Left lung (tissue), 10 donors: ENCODE results near the gene FAM118B. TPM values are rescaled to one million over a fixed set of nuclear protein-coding genes. Genes with fewer than 3 reads are reported as not detected.
A peak's percentile ranks its signal among the peaks of the same experiment; 100 is the strongest.

ENCODE experiments used
- ATAC-seq: fragments of 200-7000 bp; cut with Tn5 transposase; one replicate; pipeline ENCODE4 v1.9.1; 2020; ENCODE audit warnings: moderate library complexity
- DNase-seq, 4 donors: peaks; one replicate each; pipeline ENCODE4 v3.0.0-alpha.2; 2013 to 2020
- H3K27ac ChIP-seq, 2 donors: fragments of 200-600 bp; sonication (generic) in 1 of 2; one replicate each; pipeline versions ENCODE4 v1.5.0 to v1.8.0; 2020 to 2021
- H3K27me3 ChIP-seq, 2 donors: fragments of 200-600 bp; sonication (generic) in 1 of 2; one replicate each; pipeline versions ENCODE4 v1.5.0 to v1.8.0; 2020 to 2021
- H3K36me3 ChIP-seq, 2 donors: fragments of 200-600 bp; sonication (generic) in 1 of 2; one replicate each; pipeline versions ENCODE4 v1.5.0 to v1.8.0; 2020 to 2021
- H3K4me1 ChIP-seq, 2 donors: fragments of 200-600 bp; one replicate each; pipeline ENCODE4 v1.8.0; 2021
- H3K4me3 ChIP-seq, 2 donors: fragments of 200-600 bp; sonication (generic) in 1 of 2; one replicate each; pipeline versions ENCODE4 v1.5.0 to v1.8.0; 2020 to 2021; ENCODE audit warnings: mild to moderate bottlenecking in 1 of 2
- H3K9me3 ChIP-seq, 2 donors: fragments of 200-600 bp; sonication (generic) in 1 of 2; one replicate each; pipeline versions ENCODE4 v1.5.0 to v1.8.0; 2020 to 2021
- CTCF ChIP-seq, 2 donors: fragments of 200-600 bp; sonication (generic) in 1 of 2; IDR thresholded peaks; one replicate each; pipeline versions ENCODE4 v1.5.0 to v1.8.0; 2021; ENCODE audit warnings: antibody characterized with exemption in 2 of 2
- intact Hi-C, 2 donors: fragments of 100-400 bp; cut with DNase I; formaldehyde crosslinking; loops; one replicate each; pipeline versions ENCODE4 v1.11.2 to v1.14.2; 2022
- polyA plus RNA-seq, 6 donors: library from polyadenylated mRNA; unstranded; fragments of 120-200 nt; gene quantifications; one replicate each; pipeline ENCODE4 v1.2.1, GENCODE V29; 2013; ENCODE audit not compliant: insufficient read length in 6 of 6
- total RNA-seq, 2 donors: library from RNA; stranded (reverse); fragmentation: NEBNext Ultra II Directional; extraction: Animal tissue kit (Norgen Biotek cat#: 25700); gene quantifications; one replicate each; pipeline ENCODE4 v1.2.1, GENCODE V29; 2021
- donor health status: DM: no; HTN: yes; CAD: no.
- donor health status: DM: no; HTN: no; CAD: no.

FAM118B gene
- total and polyA plus RNA-seq, 8 donors, result 23.7 to 34.9 (median 28.5) TPM

- Histone ChIP-seq H3K27ac (no peak overlapping the region), H3K27me3 (no peaks in the 10 kb centered on the region), H3K4me1 (peaks cover 3 to 17% of the 10 kb centered on the region in 2 donors), H3K4me3 (no peak overlapping the region), H3K36me3 (peaks cover 0 to 87% of the 10 kb centered on the region in 2 donors), H3K9me3 (no peaks in the 10 kb centered on the region)
- TF ChIP-seq CTCF (IDR thresholded peaks at IDR 0.05), result no peak
- intact Hi-C loops, result no loop called here
- ATAC-seq (no peak), DNase-seq (no peak)
These were observed 51.9 kb downstream of the FAM118B start for GRCh38 chr11:126263489-126263888.

GRCh38 chr11:126265811-126266210, 54.2 kb downstream of the FAM118B start:
- no peaks in the 10 kb centered on the region for H3K9me3 ChIP-seq
- H3K4me1 ChIP-seq, result peaks cover 3 to 27% of the 10 kb centered on the region in 2 donors
- H3K27me3 ChIP-seq, result no peaks in the 10 kb centered on the region
- H3K27ac ChIP-seq, result no peak overlapping the region
- intact Hi-C loops, result no loop called here
- H3K4me3 ChIP-seq, result no peak overlapping the region
- ATAC-seq, result no peak
- H3K36me3 ChIP-seq, result peaks cover 0 to 65% of the 10 kb centered on the region in 2 donors
- no peak for TF ChIP-seq CTCF (IDR thresholded peaks at IDR 0.05)
- DNase-seq, result no peak

GRCh38 chr11:126267650-126268049, 56.1 kb downstream of the FAM118B start:
- DNase-seq (no peak), ATAC-seq (peak; percentile 0)
- no peak for TF ChIP-seq CTCF (IDR thresholded peaks at IDR 0.05)
- H3K36me3 ChIP-seq, result peaks cover 0 to 47% of the 10 kb centered on the region in 2 donors
- no peaks in the 10 kb centered on the region for H3K9me3 ChIP-seq
- intact Hi-C loops, result no loop called here
- no peaks in the 10 kb centered on the region for H3K27me3 ChIP-seq
- peak overlapping the region; percentile 87 to 93 for H3K27ac ChIP-seq
- H3K4me3 ChIP-seq, result peak overlapping the region; percentile 81 to 83
- peaks cover 3 to 27% of the 10 kb centered on the region in 2 donors for H3K4me1 ChIP-seq

- TF ChIP-seq CTCF (IDR thresholded peaks at IDR 0.05), result no peak
- intact Hi-C loops, result no loop called here
- H3K4me1 ChIP-seq, result peaks cover 3 to 27% of the 10 kb centered on the region in 2 donors
- DNase-seq (no peak), ATAC-seq (peak; percentile 21)
- H3K36me3 ChIP-seq, result peaks cover 0 to 47% of the 10 kb centered on the region in 2 donors
- H3K4me3 ChIP-seq, result peak overlapping the region; percentile 81 to 83
- H3K9me3 ChIP-seq, result no peaks in the 10 kb centered on the region
- H3K27me3 ChIP-seq, result no peaks in the 10 kb centered on the region
- H3K27ac ChIP-seq, result peak overlapping the region; percentile 87 to 93
These were observed 56.8 kb downstream of the FAM118B start for GRCh38 chr11:126268361-126268707.

- no peaks in the 10 kb centered on the region for H3K27me3 ChIP-seq
- intact Hi-C loops, result no loop called here
- peak; percentile 99 for ATAC-seq
- peaks cover 3 to 47% of the 10 kb centered on the region in 2 donors for H3K36me3 ChIP-seq
- H3K4me1 ChIP-seq, result peaks cover 3 to 27% of the 10 kb centered on the region in 2 donors
- DNase-seq, result peak; percentile 98 to 100 (median 99)
- H3K9me3 ChIP-seq, result no peaks in the 10 kb centered on the region
- peak within 1 kb of the TSS; percentile 87 to 93 for H3K27ac ChIP-seq
- TF ChIP-seq CTCF (IDR thresholded peaks at IDR 0.05), result peak in 1 of 2 donors; percentile 8
- H3K4me3 ChIP-seq, result peak within 1 kb of the TSS; percentile 81 to 83
These were observed 57.4 kb downstream of the FAM118B start, which contains the start of the genes FOXRED1 and SRPRA for GRCh38 chr11:126268708-126269579. FOXRED1 (plus strand) TSS chr11:126269154; CDS start chr11:126269207, 53 bp downstream. SRPRA (minus strand) TSS chr11:126268895; CDS start chr11:126268804, 91 bp downstream.
